HCT116 (cell line): ENCODE measurements around the gene DHRS13. TPM values are rescaled to one million over a fixed set of nuclear protein-coding genes. Genes with fewer than 3 reads are reported as not detected.

Source experiments
- ATAC-seq: fragments of 200-7000 bp; cut with Tn5 transposase; 2 replicates; pipeline ENCODE4 v1.9.1; 2020; ENCODE audit warnings: mild to moderate bottlenecking, moderate library complexity
- BruUV-seq: library from RNA; stranded (reverse); fragments of 400-500 nt; replicated peaks from 2 replicates; lab custom pipeline; 2021; lab: Mats Ljungman, UMichigan
- CTCF ChIA-PET: fragments of 300-600 bp; sonication (Branson Sonifier 250); formaldehyde crosslinking; loops from one replicate; lab custom pipeline; 2021; ENCODE audit warnings: antibody characterized with exemption; lab: Charles Lee
- POLR2A ChIA-PET: fragments of 300-600, 350-600 bp; sonication (Branson Sonifier 250); formaldehyde crosslinking; loops from one replicate; lab custom pipeline; 2021; ENCODE audit warnings: antibody characterized with exemption; lab: Charles Lee
- RAD21 ChIA-PET, 2 experiments: fragments of 300-600 bp; sonication (Branson Sonifier 250); formaldehyde crosslinking; loops; one replicate each; lab custom pipeline; 2023; ENCODE audit warnings: low total read pairs in 2 of 2; ENCODE audit not compliant: uncharacterized antibody in 2 of 2, unreplicated experiment in 2 of 2, low non-redundant PET in 1 of 2; lab: Charles Lee
- DNase-seq: peaks from one replicate; pipeline ENCODE4 v3.0.0-alpha.2; 2010; ENCODE audit warnings: low read depth, low spot score
- H2AFZ ChIP-seq: fragments of 200-600 bp; shearing (Covaris generic), sonication (generic); 2 replicates; pipeline ENCODE4 v1.6.1; 2017; ENCODE audit warnings: low read depth, mixed run types, mixed read lengths, antibody characterized with exemption, low read length; ENCODE audit not compliant: poor library complexity, severe bottlenecking
- H3K27ac ChIP-seq: 2 replicates; pipeline ENCODE4 v1.5.1; 2012; ENCODE audit warnings: low read depth, low read length
- H3K27me3 ChIP-seq: fragments of 200-600 bp; sonication (generic); 2 replicates; pipeline ENCODE4 v1.6.1; 2016; ENCODE audit warnings: mixed run types, low read length, mixed read lengths; ENCODE audit not compliant: insufficient read depth
- H3K36me3 ChIP-seq, 2 experiments: fragments of 200-500 bp in 1 of 2; fragments of 200-600 bp in 1 of 2; sonication (Bioruptor generic) in 1 of 2; sonication (generic) in 1 of 2; 2 replicates each; pipeline versions ENCODE4 v1.5.1 to v1.6.1; 2014 to 2016; ENCODE audit warnings: low read length in 2 of 2, inconsistent platforms in 1 of 2, mixed read lengths in 1 of 2, mixed run types in 1 of 2; ENCODE audit not compliant: insufficient read depth in 2 of 2, control insufficient read depth in 1 of 2
- H3K4me1 ChIP-seq, 2 experiments: fragments of 200-600 bp in 1 of 2; sonication (generic) in 1 of 2; 2 replicates each; pipeline versions ENCODE4 v1.5.1 to v1.6.1; 2012 to 2017; ENCODE audit warnings: low read length in 2 of 2, inconsistent platforms in 1 of 2, mild to moderate bottlenecking in 1 of 2, mixed read lengths in 1 of 2, mixed run types in 1 of 2, moderate library complexity in 1 of 2; ENCODE audit not compliant: insufficient read depth in 2 of 2, control insufficient read depth in 1 of 2
- H3K4me2 ChIP-seq: fragments of 200-600 bp; sonication (generic); 2 replicates; pipeline ENCODE4 v1.6.1; 2017; ENCODE audit warnings: mixed run types, low read length, mixed read lengths
- H3K4me3 ChIP-seq, 2 experiments: fragments of 200-600 bp in 1 of 2; sonication (generic) in 1 of 2; replicated peaks in 1 of 2; 2 replicates each; pipeline ENCODE4 v1.5.1; 2011 to 2016; ENCODE audit warnings: low read length in 2 of 2, control low read depth in 1 of 2, low read depth in 1 of 2, mild to moderate bottlenecking in 1 of 2, mixed read lengths in 1 of 2, mixed run types in 1 of 2
- H3K79me2 ChIP-seq: fragments of 200-600 bp; sonication (generic); 2 replicates; pipeline ENCODE4 v1.6.1; 2017; ENCODE audit warnings: mild to moderate bottlenecking, mixed run types, low read length, moderate library complexity, mixed read lengths; ENCODE audit not compliant: insufficient read depth
- H3K9ac ChIP-seq: fragments of 200-600 bp; sonication (generic); 2 replicates; pipeline ENCODE4 v1.6.1; 2016; ENCODE audit warnings: low read length, mixed read lengths
- H3K9me2 ChIP-seq: fragments of 200-600 bp; sonication (generic), shearing (Covaris generic); 2 replicates; pipeline ENCODE4 v1.6.1; 2017; ENCODE audit warnings: mixed run types, mild to moderate bottlenecking, moderate library complexity; ENCODE audit not compliant: insufficient read depth
- H3K9me3 ChIP-seq, 2 experiments: fragments of 200-500 bp in 1 of 2; fragments of 200-600 bp in 1 of 2; sonication (Bioruptor generic) in 1 of 2; sonication (generic) in 1 of 2; 2 replicates each; pipeline ENCODE4 v1.6.1; 2014 to 2017; ENCODE audit warnings: low read length in 2 of 2, mixed read lengths in 2 of 2, inconsistent platforms in 1 of 2, low read depth in 1 of 2, mild to moderate bottlenecking in 1 of 2, mixed run types in 1 of 2, moderate library complexity in 1 of 2; ENCODE audit not compliant: control insufficient read depth in 1 of 2, insufficient read depth in 1 of 2
- H4K20me1 ChIP-seq: fragments of 200-600 bp; sonication (generic), shearing (Covaris generic); 2 replicates; pipeline ENCODE4 v1.6.1; 2017; ENCODE audit warnings: mixed run types, mild to moderate bottlenecking, moderate library complexity; ENCODE audit not compliant: insufficient read depth
- ELF1 ChIP-seq: IDR thresholded peaks from 2 replicates; pipeline ENCODE4 v1.6.1; 2012; ENCODE audit warnings: low read depth, borderline replicate concordance
- SRF ChIP-seq: IDR thresholded peaks from 2 replicates; pipeline ENCODE4 v1.6.1; 2012; ENCODE audit warnings: low read depth
- ZFX ChIP-seq: fragments of 450-650 bp; IDR thresholded peaks from 2 replicates; pipeline ENCODE4 v1.6.1; 2017
- intact Hi-C: fragments of 100-400 bp; cut with micrococcal nuclease; formaldehyde crosslinking; loops from 2 replicates; pipeline ENCODE4 v1.10.0; 2022
- total RNA-seq: library from RNA; stranded (reverse); gene quantifications from one replicate; pipeline ENCODE4 v1.2.1, GENCODE V29; 2021; ENCODE audit not compliant: unreplicated experiment

Gene DHRS13
- total RNA-seq, 1 experiment from 2014 or later: 13.5 TPM

- DNase-seq: no peak
- ATAC-seq: no peak
- peak overlapping the region; percentile 83 for H3K27ac ChIP-seq
- no peaks in the 10 kb centered on the region for H3K27me3 ChIP-seq
- TF ChIP-seq ELF1 (no peak), SRF (no peak)
- TF ChIP-seq, all 23 proteins: peak for 0
- peak overlapping the region; percentile 90 for H3K4me2 ChIP-seq
- CTCF ChIA-PET: interaction anchor here (4.5 kb wide), 1 partner anchor 221 kb away, joined by 44 read pairs; the partner anchor contains the start of gene TLCD1
- BruUV-seq: no TSS peak
- peak overlapping the region; percentile 70 for H3K9ac ChIP-seq
- RAD21 ChIA-PET: no interaction called here
- no peak overlapping the region for H2AFZ ChIP-seq
- intact Hi-C loops: no loop called here
- peaks cover 16 to 26% of the 10 kb centered on the region in 2 experiments for H3K4me1 ChIP-seq
- H3K36me3 ChIP-seq: peaks cover 6 to 12% of the 10 kb centered on the region in 2 experiments; a peak in 3 of 4 replicates
- H4K20me1 ChIP-seq: no peaks in the 10 kb centered on the region
- peak overlapping the region; percentile 81 to 92 for H3K4me3 ChIP-seq
- no peaks in the 10 kb centered on the region for H3K9me2 ChIP-seq
- POLR2A ChIA-PET: no interaction called here
- H3K9me3 ChIP-seq: no peaks in the 10 kb centered on the region
- H3K79me2 ChIP-seq: peaks cover 76% of the 10 kb centered on the region
Measured at GRCh38 chr17:28948342-28948741, 45.5 kb upstream of the DHRS13 start.

GRCh38 chr17:28947639-28948038 lies 44.8 kb upstream of the DHRS13 start:
- peaks cover 9 to 19% of the 10 kb centered on the region in 2 experiments for H3K4me1 ChIP-seq
- ChIA-PET CTCF (interaction anchor here (0.6 kb wide), 1 partner anchor 301 kb away, joined by 3 read pairs; no protein-coding TSS in a partner anchor), POLR2A (no interaction called here), RAD21 (no interaction called here)
- intact Hi-C loops: no loop called here
- DNase-seq: no peak
- peaks cover 83% of the 10 kb centered on the region for H3K79me2 ChIP-seq
- no peak overlapping the region for H3K4me2 ChIP-seq
- BruUV-seq: no TSS peak
- H4K20me1 ChIP-seq: no peaks in the 10 kb centered on the region
- TF ChIP-seq ZFX: no peak
- H3K9me3 ChIP-seq: no peaks in the 10 kb centered on the region
- H3K27me3 ChIP-seq: no peaks in the 10 kb centered on the region
- no peak for ATAC-seq
- H3K4me3 ChIP-seq: no peak overlapping the region
- no peak overlapping the region for H2AFZ ChIP-seq
- H3K36me3 ChIP-seq: peaks cover 6 to 14% of the 10 kb centered on the region in 2 experiments; a peak in 3 of 4 replicates
- H3K9ac ChIP-seq: no peak overlapping the region
- H3K9me2 ChIP-seq: no peaks in the 10 kb centered on the region
- H3K27ac ChIP-seq: no peak overlapping the region
